ENCODE measurements around the gene EPHA8.

- TF ChIP-seq POLR2AphosphoS5 (IDR thresholded peaks at IDR 0.05) (no peak), CTCF (IDR thresholded peaks at IDR 0.05) (no peak)
Measured at GRCh38 chr1:22551591-22551990, 11.7 kb upstream of the EPHA8 start.
